Measurements from ENCODE around the gene KCNG2.

DNA sequence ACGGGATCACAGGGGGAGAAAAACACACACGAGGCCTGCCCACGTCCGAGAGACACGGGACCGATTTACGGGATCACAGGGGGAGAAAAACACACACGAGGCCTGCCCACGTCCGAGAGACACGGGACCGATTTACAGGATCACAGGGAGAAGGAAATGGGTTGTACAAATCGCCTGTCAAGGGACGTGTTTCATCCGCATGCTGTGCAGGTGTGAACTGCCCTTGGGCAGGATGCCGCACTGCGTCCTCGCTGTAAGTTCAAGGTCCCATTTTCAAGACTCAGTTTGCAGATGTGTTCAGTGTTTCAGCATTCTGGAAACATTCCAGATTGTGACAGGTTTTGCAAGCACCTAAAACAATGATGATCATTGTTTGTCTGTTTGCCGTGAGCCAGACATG, 2.3 kb upstream of the KCNG2 start:
- TF ChIP-seq CTCF (IDR thresholded peaks at IDR 0.05) (no peak), POLR2A (IDR thresholded peaks at IDR 0.05) (no peak)
